ENCODE results near the gene GRIN3B. TPM values are rescaled to one million over a fixed set of nuclear protein-coding genes. Genes with fewer than 3 reads are reported as not detected.

Gene GRIN3B
- polyA plus RNA-seq, 1 of the 3 experiments (the other 2 are of a cell fraction), result 1.5 TPM

GRCh38 chr19:966485-967088 is 33.6 kb upstream of the GRIN3B start:
- Histone ChIP-seq H3K4me2 (no peak overlapping the region), H3K27ac (ENCODE audit: low read depth in 2 of 2, low read length in 1 of 2) (no peak overlapping the region), H2AFZ (ENCODE audit: low read depth) (no peak overlapping the region), H3K27me3 (ENCODE audit: insufficient read depth) (no peaks in the 10 kb centered on the region), H3K4me3 (ENCODE audit: low read depth in 2 of 2, low read length in 1 of 2) (no peak overlapping the region), H3K4me1 (ENCODE audit: control insufficient read depth in 1 of 2, insufficient read depth in 2 of 2, low read depth in 1 of 2, low read length in 1 of 2) (no peaks in the 10 kb centered on the region), H3K9me3 (no peaks in the 10 kb centered on the region), H4K20me1 (ENCODE audit: insufficient read depth) (no peaks in the 10 kb centered on the region), H3K9me2 (no peaks in the 10 kb centered on the region), H3K79me2 (ENCODE audit: insufficient read depth) (no peaks in the 10 kb centered on the region), H3K9ac (no peak overlapping the region), H3K36me3 (replicated peaks in 1 of 2; ENCODE audit: control insufficient read depth in 1 of 2, insufficient read depth in 2 of 2, low read length in 1 of 2) (peaks cover 20 to 38% of the 10 kb centered on the region in 2 experiments), H3F3A (replicated peaks; ENCODE audit: insufficient read depth) (peaks cover 6% of the 10 kb centered on the region)
- ChIA-PET CTCF (interaction anchor here (1.2 kb wide), 1 partner anchor 35 kb away, joined by 3 read pairs; no protein-coding TSS in a partner anchor), POLR2A (no interaction called here)
- DNase-seq, result no peak
- TF ChIP-seq MXI1 (IDR thresholded peaks at IDR 0.05; ENCODE audit: low read depth, low read length) (no peak), FOXM1 (IDR thresholded peaks at IDR 0.05; ENCODE audit: low read depth) (no peak), JUND (IDR thresholded peaks at IDR 0.05) (no peak), RFX5 (IDR thresholded peaks at IDR 0.05; ENCODE audit: low read length) (no peak), GATA2 (CRISPR knock-in tag; IDR thresholded peaks at IDR 0.05) (no peak), TEAD4 (IDR thresholded peaks at IDR 0.05; ENCODE audit: borderline replicate concordance, insufficient read depth) (no peak), NRF1 (IDR thresholded peaks at IDR 0.05; ENCODE audit: low read depth, low read length) (no peak)
- TF ChIP-seq, protein P1, sequence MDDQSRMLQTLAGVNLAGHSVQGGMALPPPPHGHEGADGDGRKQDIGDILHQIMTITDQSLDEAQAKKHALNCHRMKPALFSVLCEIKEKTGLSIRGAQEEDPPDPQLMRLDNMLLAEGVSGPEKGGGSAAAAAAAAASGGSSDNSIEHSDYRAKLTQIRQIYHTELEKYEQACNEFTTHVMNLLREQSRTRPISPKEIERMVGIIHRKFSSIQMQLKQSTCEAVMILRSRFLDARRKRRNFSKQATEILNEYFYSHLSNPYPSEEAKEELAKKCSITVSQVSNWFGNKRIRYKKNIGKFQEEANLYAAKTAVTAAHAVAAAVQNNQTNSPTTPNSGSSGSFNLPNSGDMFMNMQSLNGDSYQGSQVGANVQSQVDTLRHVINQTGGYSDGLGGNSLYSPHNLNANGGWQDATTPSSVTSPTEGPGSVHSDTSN (IDR thresholded peaks at IDR 0.05), result no peak
- WGBS (ENCODE audit: low lambda C conversion rate), result 93% methylated on average over 9 of the region's 17 CpGs

DNA sequence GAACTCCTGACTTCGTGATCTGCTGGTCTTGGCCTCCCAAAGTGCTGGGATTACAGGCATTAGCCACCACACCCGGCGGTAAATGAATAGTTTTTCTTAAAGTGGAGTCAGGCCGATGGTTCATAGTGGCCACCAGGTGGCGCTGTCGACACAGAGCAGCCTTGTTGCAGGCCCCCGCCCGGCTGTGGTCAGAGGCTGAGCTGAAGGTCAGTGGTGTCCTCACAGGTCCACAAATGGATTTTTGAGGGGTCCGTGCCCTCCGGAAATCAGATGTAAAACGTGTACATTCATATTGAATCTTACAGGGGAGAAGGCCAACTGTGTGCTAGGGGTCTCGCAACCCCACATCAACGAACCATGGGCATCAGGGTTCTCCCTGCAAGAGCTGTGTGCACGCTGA is 29.5 kb upstream of the GRIN3B start:
- peaks cover 9% of the 10 kb centered on the region for H3F3A ChIP-seq (replicated peaks; ENCODE audit: insufficient read depth)
- ChIA-PET POLR2A (no interaction called here), CTCF (interaction anchor here (1.6 to 3.8 kb wide), 2 partner anchors 11 to 48 kb away, joined by 5 to 30 read pairs; partner anchors contain the start of gene WDR18)

More for the DNA sequence above, 29.5 kb upstream of the GRIN3B start:
- no peak overlapping the region for H3K4me2 ChIP-seq
- no peak overlapping the region for H2AFZ ChIP-seq (ENCODE audit: low read depth)
- TF ChIP-seq NFIC (IDR thresholded peaks at IDR 0.05; ENCODE audit: borderline replicate concordance) (no peak), TCF12 (IDR thresholded peaks at IDR 0.05) (no peak), CHD2 (IDR thresholded peaks at IDR 0.05; ENCODE audit: low read length, partially characterized antibody) (no peak)
- TF ChIP-seq, protein P2, sequence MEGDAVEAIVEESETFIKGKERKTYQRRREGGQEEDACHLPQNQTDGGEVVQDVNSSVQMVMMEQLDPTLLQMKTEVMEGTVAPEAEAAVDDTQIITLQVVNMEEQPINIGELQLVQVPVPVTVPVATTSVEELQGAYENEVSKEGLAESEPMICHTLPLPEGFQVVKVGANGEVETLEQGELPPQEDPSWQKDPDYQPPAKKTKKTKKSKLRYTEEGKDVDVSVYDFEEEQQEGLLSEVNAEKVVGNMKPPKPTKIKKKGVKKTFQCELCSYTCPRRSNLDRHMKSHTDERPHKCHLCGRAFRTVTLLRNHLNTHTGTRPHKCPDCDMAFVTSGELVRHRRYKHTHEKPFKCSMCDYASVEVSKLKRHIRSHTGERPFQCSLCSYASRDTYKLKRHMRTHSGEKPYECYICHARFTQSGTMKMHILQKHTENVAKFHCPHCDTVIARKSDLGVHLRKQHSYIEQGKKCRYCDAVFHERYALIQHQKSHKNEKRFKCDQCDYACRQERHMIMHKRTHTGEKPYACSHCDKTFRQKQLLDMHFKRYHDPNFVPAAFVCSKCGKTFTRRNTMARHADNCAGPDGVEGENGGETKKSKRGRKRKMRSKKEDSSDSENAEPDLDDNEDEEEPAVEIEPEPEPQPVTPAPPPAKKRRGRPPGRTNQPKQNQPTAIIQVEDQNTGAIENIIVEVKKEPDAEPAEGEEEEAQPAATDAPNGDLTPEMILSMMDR (IDR thresholded peaks at IDR 0.05), result peak; percentile 77
- peaks cover 17 to 34% of the 10 kb centered on the region in 2 experiments for H3K36me3 ChIP-seq (replicated peaks in 1 of 2; ENCODE audit: control insufficient read depth in 1 of 2, insufficient read depth in 2 of 2, low read length in 1 of 2)
- H3K27me3 ChIP-seq (ENCODE audit: insufficient read depth), result no peaks in the 10 kb centered on the region
- no peaks in the 10 kb centered on the region for H4K20me1 ChIP-seq (ENCODE audit: insufficient read depth)
- H3K4me3 ChIP-seq (ENCODE audit: low read depth in 2 of 2, low read length in 1 of 2), result no peak overlapping the region; a peak in 1 of 4 replicates
- peak; percentile 72 for DNase-seq
- H3K27ac ChIP-seq (ENCODE audit: low read depth in 2 of 2, low read length in 1 of 2), result no peak overlapping the region
- no peaks in the 10 kb centered on the region for H3K79me2 ChIP-seq (ENCODE audit: insufficient read depth)
- no peaks in the 10 kb centered on the region for H3K9me2 ChIP-seq
- no peaks in the 10 kb centered on the region for H3K9me3 ChIP-seq
- no peak overlapping the region for H3K9ac ChIP-seq
- H3K4me1 ChIP-seq (ENCODE audit: control insufficient read depth in 1 of 2, insufficient read depth in 2 of 2, low read depth in 1 of 2, low read length in 1 of 2), result no peaks in the 10 kb centered on the region
- WGBS (ENCODE audit: low lambda C conversion rate), result 98% methylated on average over 14 of the region's 14 CpGs
